MM.1S (cell line): ENCODE results near the gene DIP2B.

Experiments used
- DNase-seq: peaks from one replicate; pipeline ENCODE4 v3.0.0-alpha.2; 2015
- H2AFZ ChIP-seq: fragments of 300-600 bp; sonication (generic); 2 replicates; pipeline ENCODE4 v1.6.0; 2016; ENCODE audit warnings: antibody characterized with exemption, low read length
- H3F3A ChIP-seq: fragments of 300-600 bp; sonication (generic); 2 replicates; pipeline ENCODE4 v1.6.1; 2016; ENCODE audit warnings: mild to moderate bottlenecking, antibody characterized with exemption, low read length, moderate library complexity, mixed read lengths; ENCODE audit not compliant: insufficient read depth
- H3K27ac ChIP-seq: fragments of 300-600 bp; sonication (generic); 2 replicates; pipeline ENCODE4 v1.5.1; 2016; ENCODE audit warnings: mild to moderate bottlenecking, low read length
- H3K27me3 ChIP-seq: fragments of 300-600 bp; sonication (generic); replicated peaks from 2 replicates; pipeline ENCODE4 v1.6.0; 2016; ENCODE audit warnings: low read length; ENCODE audit not compliant: insufficient read depth
- H3K36me3 ChIP-seq: fragments of 300-600 bp; sonication (generic); replicated peaks from 2 replicates; pipeline ENCODE4 v1.6.1; 2016; ENCODE audit warnings: mild to moderate bottlenecking, low read length, mixed read lengths; ENCODE audit not compliant: insufficient read depth
- H3K4me1 ChIP-seq: fragments of 300-600 bp; sonication (generic); 2 replicates; pipeline ENCODE4 v1.6.1; 2016; ENCODE audit warnings: low read length, mixed read lengths
- H3K4me2 ChIP-seq: fragments of 300-600 bp; sonication (generic); 2 replicates; pipeline ENCODE4 v1.6.0; 2016; ENCODE audit warnings: low read depth, low read length
- H3K4me3 ChIP-seq: fragments of 300-600 bp; sonication (generic); 2 replicates; pipeline ENCODE4 v1.5.1; 2016; ENCODE audit warnings: low read length, mixed read lengths
- H3K79me2 ChIP-seq: fragments of 300-600 bp; sonication (generic); 2 replicates; pipeline ENCODE4 v1.6.1; 2016; ENCODE audit warnings: mixed run types, low read length, mixed read lengths
- H3K9ac ChIP-seq: fragments of 300-600 bp; sonication (generic); 2 replicates; pipeline ENCODE4 v1.6.1; 2016; ENCODE audit warnings: low read length, mixed read lengths
- H3K9me2 ChIP-seq: fragments of 300-600 bp; sonication (generic); replicated peaks from 2 replicates; pipeline ENCODE4 v1.6.1; 2016; ENCODE audit warnings: mild to moderate bottlenecking, low read length, mixed read lengths; ENCODE audit not compliant: insufficient read depth
- H3K9me3 ChIP-seq: fragments of 300-600 bp; sonication (generic); replicated peaks from 2 replicates; pipeline ENCODE4 v1.6.1; 2016; ENCODE audit warnings: mild to moderate bottlenecking, low read length, mixed read lengths; ENCODE audit not compliant: insufficient read depth
- H4K20me1 ChIP-seq: fragments of 300-600 bp; sonication (generic); 2 replicates; pipeline ENCODE4 v1.6.1; 2016; ENCODE audit warnings: mild to moderate bottlenecking, low read length, moderate library complexity, mixed read lengths; ENCODE audit not compliant: insufficient read depth
- EZH2 ChIP-seq: fragments of 300-600 bp; sonication (generic); optimal IDR thresholded peaks from 2 replicates; pipeline ENCODE3; 2017; ENCODE audit warnings: low read depth, mild to moderate bottlenecking, antibody characterized with exemption, low read length, mixed read lengths
- EZH2phosphoT487 ChIP-seq: fragments of 300-600 bp; sonication (generic); IDR thresholded peaks from 2 replicates; pipeline ENCODE4 v1.6.1; 2018; ENCODE audit warnings: antibody characterized with exemption, low read length
- TF ChIP-seq, protein P1 (sequence below): fragments of 300-600 bp; sonication (generic); IDR thresholded peaks from 2 replicates; pipeline ENCODE4 v1.5.1; 2016; ENCODE audit warnings: antibody characterized with exemption, low read length, mixed read lengths

The DIP2B gene

DNA sequence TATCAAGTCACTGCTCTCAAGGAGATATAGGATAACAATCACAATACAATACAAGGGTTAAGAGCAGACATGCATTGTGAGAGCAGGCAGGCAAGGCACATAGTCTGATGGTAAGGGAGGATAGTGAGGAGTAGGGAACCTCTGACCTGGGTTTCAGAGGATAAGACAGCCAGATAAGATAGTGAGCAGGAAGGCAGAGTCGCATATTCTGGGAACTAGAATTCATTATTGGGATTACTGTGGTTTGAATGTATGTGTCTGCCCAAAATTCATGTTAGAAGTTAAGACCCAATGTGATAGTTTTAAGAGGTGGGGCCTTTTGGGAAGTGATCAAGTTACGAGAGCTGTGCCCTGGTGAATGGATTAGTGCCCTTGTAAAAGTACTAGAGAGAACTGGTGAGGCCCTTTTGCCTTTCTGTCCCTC lies 244.7 kb downstream of the DIP2B start:
- H3K9me3 ChIP-seq: no peaks in the 10 kb centered on the region
- H3K27me3 ChIP-seq: no peaks in the 10 kb centered on the region
- H3K9ac ChIP-seq: no peak overlapping the region
- no peaks in the 10 kb centered on the region for H4K20me1 ChIP-seq
- no peak overlapping the region for H3K4me3 ChIP-seq
- no peak overlapping the region for H3K4me2 ChIP-seq
- H3K4me1 ChIP-seq: peaks cover 10% of the 10 kb centered on the region
- H3F3A ChIP-seq: no peaks in the 10 kb centered on the region
- H3K79me2 ChIP-seq: no peaks in the 10 kb centered on the region
- no peak overlapping the region for H2AFZ ChIP-seq
- TF ChIP-seq, protein P1, sequence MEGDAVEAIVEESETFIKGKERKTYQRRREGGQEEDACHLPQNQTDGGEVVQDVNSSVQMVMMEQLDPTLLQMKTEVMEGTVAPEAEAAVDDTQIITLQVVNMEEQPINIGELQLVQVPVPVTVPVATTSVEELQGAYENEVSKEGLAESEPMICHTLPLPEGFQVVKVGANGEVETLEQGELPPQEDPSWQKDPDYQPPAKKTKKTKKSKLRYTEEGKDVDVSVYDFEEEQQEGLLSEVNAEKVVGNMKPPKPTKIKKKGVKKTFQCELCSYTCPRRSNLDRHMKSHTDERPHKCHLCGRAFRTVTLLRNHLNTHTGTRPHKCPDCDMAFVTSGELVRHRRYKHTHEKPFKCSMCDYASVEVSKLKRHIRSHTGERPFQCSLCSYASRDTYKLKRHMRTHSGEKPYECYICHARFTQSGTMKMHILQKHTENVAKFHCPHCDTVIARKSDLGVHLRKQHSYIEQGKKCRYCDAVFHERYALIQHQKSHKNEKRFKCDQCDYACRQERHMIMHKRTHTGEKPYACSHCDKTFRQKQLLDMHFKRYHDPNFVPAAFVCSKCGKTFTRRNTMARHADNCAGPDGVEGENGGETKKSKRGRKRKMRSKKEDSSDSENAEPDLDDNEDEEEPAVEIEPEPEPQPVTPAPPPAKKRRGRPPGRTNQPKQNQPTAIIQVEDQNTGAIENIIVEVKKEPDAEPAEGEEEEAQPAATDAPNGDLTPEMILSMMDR: no peak
- TF ChIP-seq EZH2phosphoT487 (no peak), EZH2 (no peak)
- no peaks in the 10 kb centered on the region for H3K9me2 ChIP-seq
- no peak overlapping the region for H3K27ac ChIP-seq
- no peak for DNase-seq
- no peaks in the 10 kb centered on the region for H3K36me3 ChIP-seq

DNA sequence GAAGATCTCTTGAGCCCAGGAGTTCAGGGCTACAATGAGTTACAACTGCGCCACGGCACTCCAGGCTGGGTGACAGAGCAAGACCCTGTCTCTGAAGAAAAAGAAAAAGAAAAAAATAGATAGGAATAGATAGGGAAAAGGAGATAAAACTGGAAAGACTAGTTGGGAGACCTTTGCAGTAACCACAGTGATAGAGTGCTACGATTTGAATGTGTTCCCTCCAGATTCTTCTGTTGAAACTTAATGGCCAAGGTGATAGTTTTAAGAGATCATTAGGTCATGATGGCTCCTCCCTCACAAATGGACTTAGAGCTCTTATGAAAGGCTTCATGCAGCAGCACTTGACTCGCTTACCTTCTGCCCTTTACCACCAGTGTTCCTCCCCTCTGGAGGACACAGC lies 245.6 kb downstream of the DIP2B start:
- Histone ChIP-seq H3K9me3 (no peaks in the 10 kb centered on the region), H3K9ac (no peak overlapping the region), H3K27me3 (no peaks in the 10 kb centered on the region), H3K9me2 (no peaks in the 10 kb centered on the region), H2AFZ (no peak overlapping the region), H3F3A (no peaks in the 10 kb centered on the region), H3K4me2 (no peak overlapping the region), H3K36me3 (no peaks in the 10 kb centered on the region), H3K27ac (no peak overlapping the region), H3K4me3 (no peak overlapping the region), H3K4me1 (peaks cover 10% of the 10 kb centered on the region), H4K20me1 (no peaks in the 10 kb centered on the region), H3K79me2 (no peaks in the 10 kb centered on the region)
- no peak for DNase-seq
- TF ChIP-seq EZH2: no peak
- no peak for TF ChIP-seq EZH2phosphoT487
- TF ChIP-seq, protein P1: no peak

DNA sequence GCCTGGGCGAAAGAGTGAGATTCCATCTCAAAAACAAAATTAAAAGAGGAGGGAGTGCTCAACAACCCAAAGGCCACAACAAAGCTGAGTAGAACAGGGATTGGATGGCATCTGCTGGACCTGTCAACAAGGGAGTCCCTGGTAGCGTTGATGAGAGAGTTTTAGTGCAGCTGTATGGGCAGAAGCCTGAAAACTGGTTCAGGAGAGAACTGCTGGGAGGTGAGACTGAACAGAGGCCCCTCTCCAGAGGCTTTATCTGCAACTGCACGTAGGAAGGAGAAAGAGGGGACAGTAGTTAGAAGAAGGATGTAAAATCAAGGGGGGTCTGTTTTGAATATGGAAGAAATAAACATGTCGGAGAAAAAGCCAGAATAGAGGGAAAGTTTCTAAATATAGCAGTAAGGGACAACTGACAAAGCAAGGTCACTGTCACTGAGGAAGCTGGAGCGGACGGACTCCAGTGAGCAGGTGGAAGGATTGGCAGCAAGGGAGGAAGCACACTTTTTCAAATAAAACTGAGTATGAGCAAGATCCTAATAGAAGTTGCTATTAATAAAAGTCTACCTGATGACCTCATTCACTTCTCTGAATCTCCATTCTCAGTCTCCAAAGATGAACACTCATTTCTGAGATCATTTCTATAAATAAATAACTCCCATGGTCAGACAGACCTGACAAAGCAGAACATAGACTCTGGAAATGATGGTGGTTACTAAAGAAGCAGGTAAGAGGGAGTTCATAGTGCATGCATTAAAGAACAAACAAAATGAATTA lies 247.3 kb downstream of the DIP2B start:
- Histone ChIP-seq H3K36me3 (no peaks in the 10 kb centered on the region), H3K9me2 (no peaks in the 10 kb centered on the region), H3K4me3 (no peak overlapping the region), H3K27ac (peak overlapping the region; percentile 16; the same call in 1 of the 2 replicates), H3K9me3 (no peaks in the 10 kb centered on the region), H2AFZ (no peak overlapping the region), H3K79me2 (no peaks in the 10 kb centered on the region), H4K20me1 (no peaks in the 10 kb centered on the region), H3K27me3 (no peaks in the 10 kb centered on the region), H3K4me2 (peak overlapping the region; percentile 12; the same call in 1 of the 2 replicates), H3K9ac (no peak overlapping the region), H3F3A (no peaks in the 10 kb centered on the region), H3K4me1 (peaks cover 10% of the 10 kb centered on the region)
- DNase-seq: peak; percentile 55
- TF ChIP-seq, protein P1: no peak
- no peak for TF ChIP-seq EZH2phosphoT487
- TF ChIP-seq EZH2: no peak
